ENCODE results near the gene SLC5A10.

DNA sequence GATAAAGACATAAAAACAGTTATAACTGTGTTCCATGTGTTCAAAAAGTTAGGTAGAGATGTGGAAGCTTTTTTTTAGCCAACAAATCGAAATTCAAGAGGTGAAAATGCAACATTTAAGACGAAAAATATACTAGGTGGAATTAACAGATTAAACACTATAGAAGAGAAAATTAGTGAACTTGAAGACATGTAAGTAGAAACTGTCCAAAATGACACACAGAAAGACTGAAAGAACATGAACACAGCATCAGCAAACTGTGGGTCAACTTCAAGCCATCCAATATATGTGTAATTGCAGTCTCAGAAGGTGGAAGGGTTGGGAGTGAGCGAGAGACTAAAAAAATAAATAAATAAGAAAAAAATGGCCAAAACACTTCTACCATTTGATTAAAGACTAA is 43.3 kb downstream of the SLC5A10 start:
- TF ChIP-seq POLR2A (IDR thresholded peaks at IDR 0.05; ENCODE audit: low read depth) (no peak), CTCF (IDR thresholded peaks at IDR 0.05) (no peak), EP300 (IDR thresholded peaks at IDR 0.05) (no peak)

Data from esophagus muscularis mucosa (tissue), 4 donors.